Epithelial cell of proximal tubule (primary cell): ENCODE measurements around the gene ALKBH5. TPM values are rescaled to one million over a fixed set of nuclear protein-coding genes. Genes with fewer than 3 reads are reported as not detected.

Source experiments
- DNase-seq: peaks from one replicate; pipeline ENCODE4 v3.0.0-alpha.2; 2011; ENCODE audit warnings: low read depth
- H3K4me3 ChIP-seq: 2 replicates; pipeline ENCODE4 v1.5.1; 2011; ENCODE audit warnings: low read depth, mild to moderate bottlenecking, low read length
- total RNA-seq: library from RNA; depleted of rRNA; stranded (reverse); fragments of >200 nt; gene quantifications from 2 replicates; pipeline ENCODE4 v1.2.3, GENCODE V29; 2015
- TF ChIP-seq, protein P1 (sequence below): conservative IDR thresholded peaks from 2 replicates; pipeline ENCODE4 v1.5.1; 2012; ENCODE audit warnings: low read depth, mild to moderate bottlenecking, low read length

Gene ALKBH5
- total RNA-seq, 1 donor from 2014 or later, result 81.2 TPM

DNA sequence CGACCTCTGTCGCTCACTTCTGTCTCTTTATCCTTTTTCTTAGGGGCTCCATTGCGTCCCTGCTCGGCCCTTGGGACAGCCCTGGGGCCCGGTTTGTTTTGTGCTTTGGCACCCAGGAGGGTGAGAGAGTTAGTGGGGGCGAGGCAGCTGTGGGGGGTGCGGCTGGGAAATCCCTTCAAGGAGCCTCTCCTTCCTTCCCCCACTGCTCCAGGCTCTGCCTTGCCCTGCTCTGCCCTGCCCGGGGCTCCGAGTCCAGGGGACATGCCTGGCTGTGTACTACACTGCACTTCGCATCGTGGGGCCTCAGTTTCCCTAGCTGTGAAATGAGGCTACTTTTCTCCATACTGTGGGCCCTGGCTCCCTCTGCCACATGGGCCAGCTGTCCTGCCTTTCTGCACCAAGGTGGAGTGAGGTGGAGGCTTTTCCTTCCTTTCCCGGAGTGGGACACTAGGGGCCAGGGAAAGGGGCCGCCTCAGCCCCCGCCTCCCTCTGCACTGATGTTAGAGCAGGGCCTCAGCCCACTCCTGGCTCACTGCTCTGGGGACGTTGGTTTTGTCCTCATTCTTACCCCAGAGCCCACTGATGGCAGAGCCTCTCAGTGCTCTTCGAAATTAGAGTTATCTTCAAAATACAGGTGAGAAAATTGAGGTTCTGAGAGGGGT is 42.8 kb downstream of the ALKBH5 start:
- peak overlapping the region; percentile 74 for H3K4me3 ChIP-seq
- DNase-seq, result no peak
- TF ChIP-seq, protein P1, sequence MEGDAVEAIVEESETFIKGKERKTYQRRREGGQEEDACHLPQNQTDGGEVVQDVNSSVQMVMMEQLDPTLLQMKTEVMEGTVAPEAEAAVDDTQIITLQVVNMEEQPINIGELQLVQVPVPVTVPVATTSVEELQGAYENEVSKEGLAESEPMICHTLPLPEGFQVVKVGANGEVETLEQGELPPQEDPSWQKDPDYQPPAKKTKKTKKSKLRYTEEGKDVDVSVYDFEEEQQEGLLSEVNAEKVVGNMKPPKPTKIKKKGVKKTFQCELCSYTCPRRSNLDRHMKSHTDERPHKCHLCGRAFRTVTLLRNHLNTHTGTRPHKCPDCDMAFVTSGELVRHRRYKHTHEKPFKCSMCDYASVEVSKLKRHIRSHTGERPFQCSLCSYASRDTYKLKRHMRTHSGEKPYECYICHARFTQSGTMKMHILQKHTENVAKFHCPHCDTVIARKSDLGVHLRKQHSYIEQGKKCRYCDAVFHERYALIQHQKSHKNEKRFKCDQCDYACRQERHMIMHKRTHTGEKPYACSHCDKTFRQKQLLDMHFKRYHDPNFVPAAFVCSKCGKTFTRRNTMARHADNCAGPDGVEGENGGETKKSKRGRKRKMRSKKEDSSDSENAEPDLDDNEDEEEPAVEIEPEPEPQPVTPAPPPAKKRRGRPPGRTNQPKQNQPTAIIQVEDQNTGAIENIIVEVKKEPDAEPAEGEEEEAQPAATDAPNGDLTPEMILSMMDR, result no peak

DNA sequence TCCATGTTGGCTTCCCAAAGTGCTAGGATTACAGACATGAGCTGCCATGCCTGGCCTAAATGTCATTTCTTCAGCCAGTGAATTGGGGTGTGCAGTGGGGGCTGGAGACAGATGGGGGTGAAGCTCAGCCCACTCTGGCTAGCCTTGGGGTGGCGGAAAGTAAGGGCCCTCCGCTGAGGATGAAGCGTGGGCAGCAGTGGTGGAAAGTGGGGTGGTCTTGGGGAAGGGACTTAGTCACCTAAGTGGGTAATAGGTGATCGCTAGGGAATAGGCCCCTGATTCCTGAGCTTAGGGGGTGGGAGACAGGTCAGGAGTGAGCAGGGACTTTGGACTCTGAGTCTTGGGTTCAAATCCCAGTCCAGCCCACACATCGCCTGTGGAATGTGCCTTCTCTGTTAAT is 44.0 kb downstream of the ALKBH5 start:
- TF ChIP-seq, protein P1, result no peak
- no peak for DNase-seq
- no peak overlapping the region for H3K4me3 ChIP-seq

DNA sequence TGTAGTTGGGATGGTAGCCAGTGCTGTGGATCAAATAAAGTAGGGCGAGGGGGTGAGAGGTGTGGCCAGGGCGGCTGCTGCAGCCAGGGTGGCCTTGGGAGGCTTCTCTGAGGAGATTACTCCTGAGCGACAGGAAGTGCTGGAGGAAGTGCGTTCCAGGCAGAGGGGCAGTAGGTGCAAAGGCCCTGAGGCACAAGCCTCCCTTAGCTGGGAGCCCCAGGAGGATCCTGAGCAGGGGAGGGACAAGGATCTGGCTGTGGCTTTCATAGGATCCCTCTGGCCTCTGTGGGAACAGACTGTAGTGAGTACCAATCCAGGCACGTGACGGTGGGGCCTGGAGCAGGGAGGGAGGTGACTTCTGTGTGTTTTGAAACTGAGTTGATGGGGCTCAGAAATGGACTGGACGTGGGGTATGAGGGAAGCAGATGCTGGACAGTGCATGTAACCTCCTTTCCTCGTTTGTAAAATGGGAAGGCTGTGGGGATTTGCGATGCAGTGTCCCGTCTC is 44.6 kb downstream of the ALKBH5 start:
- no peak for DNase-seq
- TF ChIP-seq, protein P1, result no peak
- H3K4me3 ChIP-seq, result no peak overlapping the region

DNA sequence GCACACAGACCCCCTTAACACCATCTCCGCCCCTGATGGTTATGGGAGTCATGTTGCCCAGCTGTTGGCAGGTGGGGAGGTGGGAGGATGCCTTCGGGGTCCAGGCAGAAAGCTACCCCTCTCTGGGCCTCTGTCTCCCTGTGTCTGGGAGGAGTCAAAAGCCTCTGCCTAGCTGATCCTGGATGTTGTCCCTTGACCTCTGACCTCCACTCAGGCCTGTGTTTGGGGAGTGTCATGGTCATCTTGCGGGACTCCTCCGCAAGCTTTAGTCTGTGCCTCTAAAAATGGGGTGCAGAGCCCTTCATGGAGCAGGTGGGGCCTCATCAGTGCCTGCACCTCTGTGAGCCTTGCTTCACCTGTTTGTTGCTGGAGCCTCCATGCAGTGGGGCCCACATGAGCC is 45.6 kb downstream of the ALKBH5 start:
- TF ChIP-seq, protein P1, result no peak
- no peak for DNase-seq

DNA sequence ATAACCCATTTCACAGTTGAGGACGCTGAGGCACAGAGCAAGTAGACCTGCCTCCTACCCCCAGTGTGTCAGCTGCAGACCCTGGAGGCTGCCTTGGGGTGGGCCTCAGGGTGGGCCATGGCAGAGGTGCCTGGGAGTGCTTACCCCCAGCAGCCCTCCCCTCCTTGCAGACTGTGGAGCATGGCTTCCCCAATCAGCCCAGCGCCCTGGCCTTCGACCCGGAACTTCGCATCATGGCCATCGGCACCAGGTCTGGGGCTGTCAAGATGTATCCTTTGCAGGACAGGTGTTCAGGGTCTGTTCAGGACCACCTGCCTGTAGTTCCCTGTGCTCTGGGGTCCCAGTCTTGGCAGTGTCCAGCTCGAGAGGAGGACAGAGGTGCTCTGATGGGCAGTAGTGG is 46.1 kb downstream of the ALKBH5 start:
- TF ChIP-seq, protein P1, result no peak
- no peak for DNase-seq
- no peak overlapping the region for H3K4me3 ChIP-seq

More for the DNA sequence above, 45.6 kb downstream of the ALKBH5 start:
- H3K4me3 ChIP-seq, result no peak overlapping the region

DNA sequence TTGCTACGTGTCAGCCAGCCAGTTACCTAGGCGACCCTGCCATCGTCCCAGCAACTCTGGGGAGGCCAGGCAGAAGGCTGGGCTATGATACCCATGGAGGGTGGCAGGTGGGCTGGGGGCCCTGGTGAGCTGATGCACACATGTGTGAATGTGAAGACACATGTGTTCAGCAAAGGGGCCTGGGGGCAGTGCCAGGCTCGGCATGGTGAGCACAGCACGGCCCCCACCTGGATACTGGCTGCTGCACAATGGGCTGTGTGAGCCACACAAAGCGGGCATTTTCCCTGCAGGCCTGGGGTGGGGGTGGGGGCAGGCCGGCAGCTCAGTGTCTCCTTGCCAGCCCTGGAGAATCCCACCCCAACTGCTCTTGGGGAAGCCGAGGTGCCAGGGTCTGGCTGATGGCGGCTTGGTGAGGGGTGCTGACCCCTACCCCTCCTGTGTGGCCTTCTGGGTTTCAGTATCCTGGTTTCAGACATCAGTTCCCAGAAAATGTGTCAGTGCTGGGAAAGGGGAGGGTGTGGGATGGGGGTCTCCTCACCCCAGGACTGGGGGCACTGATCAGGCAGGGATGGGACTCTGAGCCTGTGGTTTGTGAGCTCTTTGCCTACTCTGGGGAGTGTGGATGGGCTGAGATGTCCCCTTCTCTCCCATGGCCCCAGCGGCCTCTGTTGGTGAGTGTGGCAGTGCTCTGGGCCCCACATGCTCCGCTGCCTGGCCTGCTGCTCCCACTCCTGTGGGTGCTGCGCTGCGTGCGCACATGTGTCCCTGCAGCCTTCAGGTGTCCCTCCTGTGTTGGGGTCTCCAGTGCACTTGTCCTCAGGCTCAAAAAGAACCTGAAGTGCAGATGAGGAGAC is 46.9 kb downstream of the ALKBH5 start:
- no peak for DNase-seq
- TF ChIP-seq, protein P1, result no peak
- H3K4me3 ChIP-seq, result no peak overlapping the region
